Mesenchymal stem cell (in vitro differentiated cells and primary cell): ENCODE measurements around the gene VSTM1.

Experiments used
- DNase-seq: peaks from one replicate; pipeline ENCODE4 v3.0.0-alpha.2; 2013
- H2AFZ ChIP-seq: one replicate; pipeline ENCODE4 v1.6.1; 2013; ENCODE audit warnings: low read depth, mild to moderate bottlenecking, control low read depth, inconsistent platforms, low read length, moderate library complexity
- H2AK5ac ChIP-seq: 2 replicates; pipeline ENCODE4 v1.6.1; 2013; ENCODE audit warnings: low read length, moderate library complexity, mild to moderate bottlenecking, inconsistent platforms; ENCODE audit not compliant: severe bottlenecking
- H2BK120ac ChIP-seq: one replicate; pipeline ENCODE4 v1.6.1; 2013; ENCODE audit warnings: low read depth, mild to moderate bottlenecking, inconsistent platforms, low read length, moderate library complexity
- H2BK12ac ChIP-seq, 2 experiments: one replicate each; pipeline ENCODE4 v1.6.1; 2013; ENCODE audit warnings: inconsistent platforms in 2 of 2, low read length in 2 of 2, mild to moderate bottlenecking in 2 of 2, moderate library complexity in 2 of 2, control low read depth in 1 of 2
- H2BK15ac ChIP-seq: one replicate; pipeline ENCODE4 v1.6.1; 2013; ENCODE audit warnings: mild to moderate bottlenecking, low read depth, inconsistent platforms; ENCODE audit not compliant: poor library complexity, severe bottlenecking
- H2BK5ac ChIP-seq: 2 replicates; pipeline ENCODE4 v1.6.1; 2013; ENCODE audit warnings: low read depth, mild to moderate bottlenecking, low read length, control low read depth, inconsistent platforms; ENCODE audit not compliant: poor library complexity, severe bottlenecking
- H3K14ac ChIP-seq, 2 experiments: one replicate each; pipeline ENCODE4 v1.6.1; 2013; ENCODE audit warnings: inconsistent platforms in 2 of 2, low read length in 2 of 2, control low read depth in 1 of 2, mild to moderate bottlenecking in 1 of 2, moderate library complexity in 1 of 2
- H3K18ac ChIP-seq, 2 experiments: one replicate each; pipeline ENCODE4 v1.6.1; 2013; ENCODE audit warnings: inconsistent platforms in 2 of 2, low read length in 2 of 2, control low read depth in 1 of 2, low read depth in 1 of 2, mild to moderate bottlenecking in 1 of 2
- H3K23ac ChIP-seq, 2 experiments: one replicate each; pipeline ENCODE4 v1.6.1; 2013; ENCODE audit warnings: inconsistent platforms in 2 of 2, low read length in 2 of 2, mild to moderate bottlenecking in 2 of 2, moderate library complexity in 2 of 2, control low read depth in 1 of 2
- H3K27ac ChIP-seq: 2 replicates; pipeline ENCODE4 v1.5.1; 2013; ENCODE audit warnings: mild to moderate bottlenecking, moderate library complexity, low read length, control low read depth, inconsistent platforms; ENCODE audit not compliant: poor library complexity, severe bottlenecking
- H3K27me3 ChIP-seq, 2 experiments: 2 replicates each; pipeline versions ENCODE4 v1.6.1 to v1.7.0; 2013; ENCODE audit warnings: low read length in 2 of 2, mild to moderate bottlenecking in 2 of 2, moderate library complexity in 2 of 2, control low read depth in 1 of 2, inconsistent platforms in 1 of 2; ENCODE audit not compliant: control insufficient read depth in 1 of 2, insufficient read depth in 1 of 2
- H3K36me3 ChIP-seq, 2 experiments: 2 replicates each; pipeline versions ENCODE4 v1.6.1 to v1.7.0; 2013; ENCODE audit warnings: low read length in 2 of 2, control low read depth in 1 of 2, inconsistent platforms in 1 of 2, low read depth in 1 of 2, mild to moderate bottlenecking in 1 of 2; ENCODE audit not compliant: insufficient read depth in 2 of 2, control insufficient read depth in 1 of 2
- H3K4ac ChIP-seq, 2 experiments: one replicate each; pipeline ENCODE4 v1.6.1; 2013; ENCODE audit warnings: inconsistent platforms in 2 of 2, low read length in 2 of 2, mild to moderate bottlenecking in 2 of 2, moderate library complexity in 2 of 2, control low read depth in 1 of 2, low read depth in 1 of 2
- H3K4me1 ChIP-seq: 2 replicates; pipeline ENCODE4 v1.6.1; 2013; ENCODE audit warnings: low read depth, low read length, control low read depth; ENCODE audit not compliant: control insufficient read depth, insufficient read depth
- H3K4me2 ChIP-seq: 2 replicates; pipeline ENCODE4 v1.6.1; 2013; ENCODE audit warnings: low read length, mild to moderate bottlenecking, inconsistent platforms; ENCODE audit not compliant: poor library complexity, severe bottlenecking
- H3K4me3 ChIP-seq, 2 experiments: 2 replicates each; pipeline versions ENCODE4 v1.5.1 to v1.7.0; 2013; ENCODE audit warnings: low read length in 2 of 2, mild to moderate bottlenecking in 2 of 2, control low read depth in 1 of 2, low read depth in 1 of 2; ENCODE audit not compliant: insufficient read depth in 1 of 2
- H3K79me1 ChIP-seq: replicated peaks from 2 replicates; pipeline ENCODE4 v1.6.1; 2013; ENCODE audit warnings: mild to moderate bottlenecking, control low read depth, low read length, inconsistent platforms; ENCODE audit not compliant: poor library complexity, severe bottlenecking
- H3K9ac ChIP-seq: 2 replicates; pipeline ENCODE4 v1.7.0; 2013; ENCODE audit warnings: mild to moderate bottlenecking, low read length, moderate library complexity
- H3K9me3 ChIP-seq: 2 replicates; pipeline ENCODE4 v1.7.0; 2013; ENCODE audit warnings: mild to moderate bottlenecking, low read length; ENCODE audit not compliant: control insufficient read depth
- H4K8ac ChIP-seq: one replicate; pipeline ENCODE4 v1.6.1; 2013; ENCODE audit warnings: inconsistent platforms, mild to moderate bottlenecking, low read length, moderate library complexity
- H4K91ac ChIP-seq: one replicate; pipeline ENCODE4 v1.6.1; 2013; ENCODE audit warnings: mild to moderate bottlenecking, low read length, inconsistent platforms
- WGBS: methylation state at CpG from one replicate; pipeline ENCODE4 v1.1.7; 2013; ENCODE audit warnings: mixed read lengths; 5-methylcytosine and 5-hydroxymethylcytosine counted together

Gene VSTM1

DNA sequence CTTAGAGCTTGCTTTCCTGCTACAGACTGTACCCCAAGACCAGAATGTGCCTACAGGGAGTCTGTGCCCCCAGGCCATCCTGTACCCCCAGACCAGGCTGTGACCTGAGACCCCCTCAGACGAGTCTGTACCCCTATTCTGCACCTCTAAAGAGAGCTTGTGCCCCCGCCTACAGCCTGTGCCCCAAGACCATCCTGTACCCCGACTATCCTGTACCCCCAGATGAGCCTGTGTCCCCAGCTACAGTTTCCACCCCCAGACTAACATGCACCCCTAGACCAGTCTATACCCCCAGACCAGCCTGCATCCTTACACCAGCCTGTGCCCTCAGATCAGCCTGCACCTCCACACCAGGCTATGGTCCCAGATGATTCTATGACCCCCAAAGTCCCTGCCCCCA lies 70.2 kb downstream of the VSTM1 start:
- Histone ChIP-seq H3K9me3 (no peaks in the 10 kb centered on the region), H2BK12ac (no peak overlapping the region), H3K79me1 (no peaks in the 10 kb centered on the region), H2BK120ac (no peak overlapping the region), H3K23ac (no peak overlapping the region), H3K4me3 (no peak overlapping the region), H4K8ac (no peak overlapping the region), H2AK5ac (no peak overlapping the region), H3K4me2 (no peak overlapping the region), H3K14ac (no peak overlapping the region), H3K4me1 (peaks cover 6% of the 10 kb centered on the region), H3K27ac (no peak overlapping the region), H2BK15ac (no peak overlapping the region), H2AFZ (no peak overlapping the region), H4K91ac (no peak overlapping the region), H3K18ac (no peak overlapping the region), H3K9ac (no peak overlapping the region), H3K4ac (no peak overlapping the region), H3K36me3 (no peaks in the 10 kb centered on the region), H3K27me3 (peaks cover 14 to 73% of the 10 kb centered on the region in 2 experiments), H2BK5ac (no peak overlapping the region)
- WGBS: 39% methylated on average over 3 of the region's 3 CpGs
- DNase-seq: no peak

DNA sequence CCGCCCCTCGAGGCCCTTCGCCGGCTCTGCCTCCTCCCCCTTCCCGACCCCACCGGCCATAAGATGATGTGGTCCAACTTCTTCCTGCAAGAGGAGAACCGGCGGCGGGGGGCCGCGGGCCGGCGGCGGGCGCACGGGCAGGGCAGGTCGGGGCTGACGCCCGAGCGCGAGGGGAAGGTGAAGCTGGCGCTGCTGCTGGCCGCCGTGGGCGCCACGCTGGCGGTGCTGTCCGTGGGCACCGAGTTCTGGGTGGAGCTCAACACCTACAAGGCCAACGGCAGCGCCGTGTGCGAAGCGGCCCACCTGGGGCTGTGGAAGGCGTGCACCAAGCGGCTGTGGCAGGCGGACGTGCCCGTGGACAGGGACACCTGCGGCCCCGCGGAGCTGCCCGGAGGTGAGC lies 70.9 kb downstream of the VSTM1 start:
- Histone ChIP-seq H2BK12ac (no peak overlapping the region), H2AK5ac (no peak overlapping the region), H3K4ac (no peak overlapping the region), H3K27ac (no peak overlapping the region), H3K4me1 (peaks cover 6% of the 10 kb centered on the region), H3K4me2 (no peak overlapping the region), H4K8ac (no peak overlapping the region), H3K9me3 (no peaks in the 10 kb centered on the region), H3K9ac (no peak overlapping the region), H3K27me3 (peaks cover 14 to 70% of the 10 kb centered on the region in 2 experiments), H3K23ac (no peak overlapping the region), H3K79me1 (no peaks in the 10 kb centered on the region), H4K91ac (no peak overlapping the region), H3K14ac (no peak overlapping the region), H3K4me3 (no peak overlapping the region), H2BK15ac (no peak overlapping the region), H2BK120ac (no peak overlapping the region), H3K18ac (no peak overlapping the region), H3K36me3 (no peaks in the 10 kb centered on the region), H2AFZ (no peak overlapping the region), H2BK5ac (no peak overlapping the region)
- DNase-seq: no peak
- 91% methylated on average over 35 of the region's 43 CpGs for WGBS

- no peaks in the 10 kb centered on the region for H3K79me1 ChIP-seq
- H2BK5ac ChIP-seq: no peak overlapping the region
- H3K4ac ChIP-seq: no peak overlapping the region
- no peak overlapping the region for H2AFZ ChIP-seq
- no peaks in the 10 kb centered on the region for H3K9me3 ChIP-seq
- no peak overlapping the region for H3K23ac ChIP-seq
- H3K9ac ChIP-seq: no peak overlapping the region
- no peaks in the 10 kb centered on the region for H3K36me3 ChIP-seq
- no peak for DNase-seq
- H4K91ac ChIP-seq: no peak overlapping the region
- H2AK5ac ChIP-seq: no peak overlapping the region
- no peak overlapping the region for H3K27ac ChIP-seq
- peaks cover 18 to 70% of the 10 kb centered on the region in 2 experiments for H3K27me3 ChIP-seq
- no peak overlapping the region for H2BK12ac ChIP-seq
- H3K4me3 ChIP-seq: no peak overlapping the region
- H3K4me1 ChIP-seq: peaks cover 6% of the 10 kb centered on the region
- H2BK15ac ChIP-seq: no peak overlapping the region
- H3K4me2 ChIP-seq: no peak overlapping the region
- H2BK120ac ChIP-seq: no peak overlapping the region
- 83% methylated on average over 9 of the region's 9 CpGs for WGBS
- no peak overlapping the region for H3K14ac ChIP-seq
- H3K18ac ChIP-seq: no peak overlapping the region
- no peak overlapping the region for H4K8ac ChIP-seq
Measured at GRCh38 chr19:53992211-53992610, 71.5 kb downstream of the VSTM1 start.

DNA sequence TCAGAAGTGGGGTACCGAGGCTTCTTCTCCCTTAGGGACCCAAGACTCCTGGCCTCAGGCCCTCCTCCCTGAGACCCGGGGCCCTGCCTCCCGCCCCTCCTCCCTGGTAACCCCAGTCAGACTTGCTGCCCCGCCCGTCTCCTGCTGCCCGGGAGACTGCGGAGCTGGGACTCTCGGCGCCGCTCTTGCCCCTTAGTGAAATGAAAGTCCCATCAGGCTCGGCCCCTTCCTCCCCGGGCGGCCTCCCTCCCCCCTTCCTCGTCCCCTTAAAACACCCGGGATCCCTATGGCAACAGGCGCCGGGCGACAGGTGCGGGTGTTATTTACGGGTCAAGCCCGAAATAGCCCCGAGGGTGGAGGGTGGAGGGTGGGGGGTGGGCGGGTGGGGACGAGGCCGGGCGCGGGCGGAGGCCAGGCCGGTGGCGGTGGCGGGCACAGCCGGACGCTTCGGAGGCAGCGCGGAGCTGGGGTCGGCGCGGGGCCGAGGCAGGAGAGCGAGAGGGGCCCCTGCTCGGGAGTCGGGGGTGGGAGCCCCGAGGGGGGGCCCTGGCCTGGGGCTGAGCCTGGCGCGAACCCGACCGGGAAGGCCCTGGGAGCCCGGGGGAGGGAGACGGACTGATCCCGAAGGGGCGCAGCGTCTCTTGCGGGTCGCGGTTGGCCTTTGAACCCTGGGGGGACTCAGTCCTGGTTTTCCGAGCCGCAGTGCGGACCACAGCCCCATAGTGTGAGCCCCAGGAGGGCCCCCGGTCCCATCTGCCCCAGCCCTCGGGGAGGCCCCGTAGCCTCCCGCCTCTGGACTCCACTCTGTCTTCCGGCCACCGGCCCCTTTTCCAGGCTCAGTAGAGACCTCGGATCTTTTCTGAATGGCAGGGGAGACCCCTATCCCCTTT lies 72.2 kb downstream of the VSTM1 start, which contains the start of gene CACNG6:
TSS of gene CACNG6 (plus strand) at position 414 of the 890 bp plus-strand sequence. CDS start 1,241 bp downstream, outside the sequence.
- H3K18ac ChIP-seq: no peak within 1 kb of the TSS
- H2BK15ac ChIP-seq: no peak within 1 kb of the TSS
- peak within 1 kb of the TSS; percentile 49 for H4K8ac ChIP-seq
- no peak within 1 kb of the TSS for H3K27ac ChIP-seq
- H3K14ac ChIP-seq: no peak within 1 kb of the TSS
- no peak within 1 kb of the TSS for H3K4ac ChIP-seq
- H3K9ac ChIP-seq: no peak within 1 kb of the TSS
- DNase-seq: peak; percentile 8
- no peak within 1 kb of the TSS for H2BK12ac ChIP-seq
- no peak within 1 kb of the TSS for H2BK120ac ChIP-seq
- peaks cover 19 to 69% of the 10 kb centered on the region in 2 experiments for H3K27me3 ChIP-seq
- no peak within 1 kb of the TSS for H4K91ac ChIP-seq
- no peaks in the 10 kb centered on the region for H3K9me3 ChIP-seq
- H3K36me3 ChIP-seq: no peaks in the 10 kb centered on the region
- peak within 1 kb of the TSS; percentile 57 for H3K4me2 ChIP-seq
- H3K4me1 ChIP-seq: peaks cover 6% of the 10 kb centered on the region
- H2AK5ac ChIP-seq: no peak within 1 kb of the TSS
- no peak within 1 kb of the TSS for H2BK5ac ChIP-seq
- WGBS: 19% methylated on average over 34 of the region's 66 CpGs
- no peak within 1 kb of the TSS for H3K4me3 ChIP-seq
- no peak within 1 kb of the TSS for H2AFZ ChIP-seq
- no peaks in the 10 kb centered on the region for H3K79me1 ChIP-seq
- H3K23ac ChIP-seq: no peak within 1 kb of the TSS
